SIG-M5 treated with dmso at 0.1 percent for 504 hours (cell line): ENCODE data around the gene KRT38.

Source experiments
- DNase-seq: peaks from one replicate; lab custom pipeline; 2025; ENCODE audit not compliant: unreplicated experiment; lab: John Stamatoyannopoulos, UW

Gene KRT38

GRCh38 chr17:41440531-41441033 lies at the start of gene KRT38:
Gene KRT38 (minus strand): TSS chr17:41440983. CDS start chr17:41440921, 62 bp downstream.
- no peak for DNase-seq

GRCh38 chr17:41489531-41489930 lies 48.7 kb upstream of the KRT38 start, which contains the start of gene KRT36:
Gene KRT36 (minus strand): TSS chr17:41489910. CDS start chr17:41489864, 46 bp downstream.
- no peak for DNase-seq

GRCh38 chr17:41486809-41487530 lies 46.2 kb upstream of the KRT38 start:
- no peak for DNase-seq

GRCh38 chr17:41486316-41486715 lies 45.5 kb upstream of the KRT38 start:
- DNase-seq, result no peak

GRCh38 chr17:41484920-41485904 lies 44.4 kb upstream of the KRT38 start:
- DNase-seq, result no peak

GRCh38 chr17:41483991-41484826 lies 43.4 kb upstream of the KRT38 start:
- no peak for DNase-seq

GRCh38 chr17:41483531-41483930 lies 42.7 kb upstream of the KRT38 start:
- DNase-seq, result no peak

GRCh38 chr17:41481036-41481435 lies 40.3 kb upstream of the KRT38 start, which contains the start of gene KRT35:
Gene KRT35 (minus strand): TSS chr17:41481151. CDS start chr17:41481097, 54 bp downstream.
- no peak for DNase-seq

GRCh38 chr17:41480581-41480980 lies 39.8 kb upstream of the KRT38 start:
- DNase-seq, result no peak

GRCh38 chr17:41480136-41480535 lies 39.4 kb upstream of the KRT38 start:
- peak; percentile 91 for DNase-seq

GRCh38 chr17:41478237-41478636 lies 37.5 kb upstream of the KRT38 start:
- DNase-seq, result no peak

GRCh38 chr17:41476866-41477815 lies 36.4 kb upstream of the KRT38 start:
- DNase-seq, result no peak

GRCh38 chr17:41475421-41475820 lies 34.6 kb upstream of the KRT38 start:
- DNase-seq, result no peak

- no peak for DNase-seq
Measured at GRCh38 chr17:41474863-41475262, 34.1 kb upstream of the KRT38 start.

GRCh38 chr17:41468346-41468745 lies 27.6 kb upstream of the KRT38 start:
- no peak for DNase-seq

- no peak for DNase-seq
Measured at GRCh38 chr17:41467561-41467960, 26.8 kb upstream of the KRT38 start.

GRCh38 chr17:41466988-41467387 lies 26.2 kb upstream of the KRT38 start, which contains the start of gene KRT32:
Gene KRT32 (minus strand): TSS chr17:41467386. CDS start chr17:41467325, 61 bp downstream.
- DNase-seq, result no peak

GRCh38 chr17:41464682-41465081 lies 23.9 kb upstream of the KRT38 start:
- DNase-seq, result no peak

GRCh38 chr17:41464173-41464572 lies 23.4 kb upstream of the KRT38 start:
- DNase-seq, result no peak
